SK-MEL-5 (cell line): ENCODE measurements around the gene ATP9B. TPM values are rescaled to one million over a fixed set of nuclear protein-coding genes. Genes with fewer than 3 reads are reported as not detected.

Source experiments
- DNase-seq: peaks from one replicate; pipeline ENCODE4 v3.0.0-alpha.2; 2016; ENCODE audit warnings: low read depth, low spot score
- in situ Hi-C: cut with HindIII; loops from 2 replicates; pipeline ENCODE4 v1.10.0; 2016; ENCODE audit warnings: low sequenced_read_pairs, high pct_unique_total_duplicates, low pct_unique_long_range_greater_than_20kb
- total RNA-seq: library from RNA; depleted of rRNA; stranded (reverse); fragments of >200 nt; shearing (Covaris generic); gene quantifications from 2 replicates; pipeline ENCODE4 v1.2.3, GENCODE V29; 2014

The ATP9B gene
- total RNA-seq, 1 experiment from 2014 or later: 6.8 TPM

GRCh38 chr18:79348066-79348465, 278.9 kb downstream of the ATP9B start:
- DNase-seq: no peak
- in situ Hi-C loops: no loop called here

GRCh38 chr18:79352432-79352831, 283.2 kb downstream of the ATP9B start:
- no peak for DNase-seq
- in situ Hi-C loops: no loop called here

- DNase-seq: peak; percentile 50
- in situ Hi-C loops: no loop called here
Observed at GRCh38 chr18:79353267-79353666, 284.1 kb downstream of the ATP9B start.

GRCh38 chr18:79354350-79354749, 285.2 kb downstream of the ATP9B start:
- in situ Hi-C loops: no loop called here
- DNase-seq: no peak

- in situ Hi-C loops: no loop called here
- DNase-seq: no peak
Observed at GRCh38 chr18:79355433-79356335, 286.5 kb downstream of the ATP9B start.

GRCh38 chr18:79356435-79356834, 287.2 kb downstream of the ATP9B start:
- DNase-seq: no peak
- in situ Hi-C loops: no loop called here

- DNase-seq: no peak
- in situ Hi-C loops: no loop called here
Observed at GRCh38 chr18:79360933-79361332, 291.7 kb downstream of the ATP9B start.

- DNase-seq: no peak
Observed at GRCh38 chr18:79361766-79362522, 292.8 kb downstream of the ATP9B start.

GRCh38 chr18:79365701-79366100, 296.5 kb downstream of the ATP9B start:
- DNase-seq: no peak
- in situ Hi-C loops: no loop called here

More at GRCh38 chr18:79361766-79362522, 292.8 kb downstream of the ATP9B start:
- in situ Hi-C loops: no loop called here

- DNase-seq: peak; percentile 85
Observed at GRCh38 chr18:79366177-79367094, 297.2 kb downstream of the ATP9B start.

GRCh38 chr18:79367480-79367879, 298.3 kb downstream of the ATP9B start:
- no peak for DNase-seq
- in situ Hi-C loops: no loop called here

More at GRCh38 chr18:79366177-79367094, 297.2 kb downstream of the ATP9B start:
- in situ Hi-C loops: no loop called here

- in situ Hi-C loops: no loop called here
- no peak for DNase-seq
Observed at GRCh38 chr18:79367989-79368388, 298.8 kb downstream of the ATP9B start.

- no peak for DNase-seq
- in situ Hi-C loops: no loop called here
Observed at GRCh38 chr18:79368681-79369080, 299.5 kb downstream of the ATP9B start.

- in situ Hi-C loops: no loop called here
- DNase-seq: no peak
Observed at GRCh38 chr18:79371561-79372121, 302.4 kb downstream of the ATP9B start.

GRCh38 chr18:79372461-79372860, 303.3 kb downstream of the ATP9B start:
- in situ Hi-C loops: no loop called here
- no peak for DNase-seq

GRCh38 chr18:79372991-79373390, 303.8 kb downstream of the ATP9B start:
- in situ Hi-C loops: no loop called here
- DNase-seq: peak; percentile 23

GRCh38 chr18:79373736-79374135, 304.5 kb downstream of the ATP9B start:
- DNase-seq: no peak

More at GRCh38 chr18:79373736-79374135, 304.5 kb downstream of the ATP9B start:
- in situ Hi-C loops: no loop called here
